NCI-H748 (cell line): ENCODE results near the gene PLEKHB1.
"Not testable (repeated sequence)": the region's sequence is repeated elsewhere in the genome, so short reads cannot be mapped to it uniquely, and the experiment has no call there.

ENCODE experiments used
- DNase-seq: peaks from one replicate; lab custom pipeline; 2025; ENCODE audit not compliant: unreplicated experiment; lab: John Stamatoyannopoulos, UW

Gene PLEKHB1

GRCh38 chr11:73670808-73671207 lies 24.4 kb downstream of the PLEKHB1 start:
- DNase-seq, result no peak

GRCh38 chr11:73671701-73672100 lies 25.3 kb downstream of the PLEKHB1 start:
- DNase-seq, result no peak

GRCh38 chr11:73676552-73676951 lies 30.2 kb downstream of the PLEKHB1 start:
- DNase-seq, result not testable (repeated sequence)

- no peak for DNase-seq
Measured at GRCh38 chr11:73680687-73681086, 34.3 kb downstream of the PLEKHB1 start.

- DNase-seq, result no peak
Measured at GRCh38 chr11:73693899-73694525, 47.6 kb downstream of the PLEKHB1 start.

- no peak for DNase-seq
Measured at GRCh38 chr11:73705053-73705452, 58.7 kb downstream of the PLEKHB1 start.

- no peak for DNase-seq
Measured at GRCh38 chr11:73710964-73711363, 64.6 kb downstream of the PLEKHB1 start.
